Neural cell (in vitro differentiated cells): ENCODE data around the gene PBOV1. TPM values are rescaled to one million over a fixed set of nuclear protein-coding genes. Genes with fewer than 3 reads are reported as not detected.

ENCODE experiments used
- H2AFZ ChIP-seq: fragments of 200-600, 300-800 bp; sonication (generic), shearing (Covaris generic); 2 replicates; pipeline ENCODE4 v1.6.0; 2014; ENCODE audit warnings: low read depth, mild to moderate bottlenecking, antibody characterized with exemption, low read length, moderate library complexity
- H3F3A ChIP-seq: fragments of 200-600 bp; shearing (Covaris generic); 2 replicates; pipeline ENCODE4 v1.6.1; 2016; ENCODE audit warnings: mild to moderate bottlenecking, moderate library complexity, mixed read lengths, antibody characterized with exemption, low read length; ENCODE audit not compliant: insufficient read depth, poor library complexity, severe bottlenecking
- H3K27ac ChIP-seq: fragments of 200-600, 300-800 bp; sonication (generic), shearing (Covaris generic); 2 replicates; pipeline ENCODE4 v1.5.1; 2014; ENCODE audit warnings: mild to moderate bottlenecking, low read length, moderate library complexity
- H3K27me3 ChIP-seq: fragments of 300-800, 200-600 bp; sonication (generic), shearing (Covaris generic); 2 replicates; pipeline ENCODE4 v1.6.0; 2014; ENCODE audit warnings: mild to moderate bottlenecking, low read depth, low read length, moderate library complexity; ENCODE audit not compliant: insufficient read depth
- H3K36me3 ChIP-seq: fragments of 300-800, 200-600 bp; sonication (generic), shearing (Covaris generic); 2 replicates; pipeline ENCODE4 v1.5.1; 2014; ENCODE audit warnings: mild to moderate bottlenecking, antibody characterized with exemption, low read length, moderate library complexity; ENCODE audit not compliant: insufficient read depth
- H3K4me2 ChIP-seq: fragments of 300-800, 200-600 bp; sonication (generic), shearing (Covaris generic); 2 replicates; pipeline ENCODE4 v1.6.0; 2014; ENCODE audit warnings: mild to moderate bottlenecking, low read length
- H3K4me3 ChIP-seq: fragments of 300-800, 200-600 bp; sonication (generic), shearing (Covaris generic); 2 replicates; pipeline ENCODE4 v1.5.1; 2014; ENCODE audit warnings: mild to moderate bottlenecking, low read length, moderate library complexity
- H3K79me2 ChIP-seq: fragments of 200-600 bp; shearing (Covaris generic); replicated peaks from 2 replicates; pipeline ENCODE4 v1.6.0; 2014; ENCODE audit warnings: mild to moderate bottlenecking, low read length, moderate library complexity; ENCODE audit not compliant: insufficient read depth
- H3K9ac ChIP-seq: fragments of 300-800, 200-600 bp; sonication (generic), shearing (Covaris generic); 2 replicates; pipeline ENCODE4 v1.6.1; 2016; ENCODE audit warnings: mild to moderate bottlenecking, low read length, mixed read lengths
- H3K9me2 ChIP-seq: fragments of 200-600 bp; shearing (Covaris generic); 2 replicates; pipeline ENCODE4 v1.6.1; 2016; ENCODE audit warnings: mild to moderate bottlenecking, low read length, mixed read lengths; ENCODE audit not compliant: insufficient read depth
- H3K9me3 ChIP-seq: fragments of 200-600, 300-800 bp; sonication (generic), shearing (Covaris generic); 2 replicates; pipeline ENCODE4 v1.6.1; 2016; ENCODE audit warnings: mild to moderate bottlenecking, mixed run types, low read length, moderate library complexity, mixed read lengths
- H4K20me1 ChIP-seq: fragments of 200-600 bp; shearing (Covaris generic); 2 replicates; pipeline ENCODE4 v1.6.1; 2016; ENCODE audit warnings: mild to moderate bottlenecking, mixed run types; ENCODE audit not compliant: insufficient read depth
- CTCF ChIP-seq: fragments of 450-650 bp; IDR thresholded peaks from 2 replicates; pipeline ENCODE4 v1.5.1; 2014; ENCODE audit warnings: antibody characterized with exemption, mild to moderate bottlenecking, moderate library complexity; ENCODE audit not compliant: poor library complexity, severe bottlenecking
- EP300 ChIP-seq: fragments of 450-650 bp; conservative IDR thresholded peaks from 2 replicates; pipeline ENCODE4 v1.6.1; 2014; ENCODE audit warnings: antibody characterized with exemption, mild to moderate bottlenecking, moderate library complexity; ENCODE audit not compliant: poor library complexity, severe bottlenecking
- EZH2 ChIP-seq: fragments of 200-600, 300-800 bp; shearing (Covaris generic), sonication (generic); IDR thresholded peaks from 2 replicates; pipeline ENCODE4 v1.6.1; 2014; ENCODE audit warnings: antibody characterized with exemption, low read length, borderline replicate concordance, mild to moderate bottlenecking; ENCODE audit not compliant: insufficient read depth, poor library complexity, severe bottlenecking
- MXI1 ChIP-seq: fragments of 450-650 bp; conservative IDR thresholded peaks from 2 replicates; pipeline ENCODE4 v1.6.1; 2014; ENCODE audit warnings: antibody characterized with exemption, mild to moderate bottlenecking; ENCODE audit not compliant: poor library complexity, severe bottlenecking
- POLR2AphosphoS5 ChIP-seq: IDR thresholded peaks from 2 replicates; pipeline ENCODE4 v1.6.1; 2012
- RAD21 ChIP-seq: fragments of 450-650 bp; conservative IDR thresholded peaks from 2 replicates; pipeline ENCODE4 v1.6.1; 2014; ENCODE audit warnings: antibody characterized with exemption, mild to moderate bottlenecking, moderate library complexity
- SMC3 ChIP-seq: fragments of 450-650 bp; conservative IDR thresholded peaks from 2 replicates; pipeline ENCODE4 v1.6.1; 2014; ENCODE audit warnings: antibody characterized with exemption, mild to moderate bottlenecking, moderate library complexity; ENCODE audit not compliant: poor library complexity
- TAF1 ChIP-seq: IDR thresholded peaks from 2 replicates; pipeline ENCODE4 v1.6.1; 2012; ENCODE audit warnings: low read depth
- polyA plus RNA-seq: library from polyadenylated mRNA; depleted of rRNA; stranded (reverse); fragments of >200 nt; gene quantifications from 2 replicates; pipeline ENCODE4 v1.2.3, GENCODE V29; 2014
- TF ChIP-seq, protein P1 (sequence below): IDR thresholded peaks from 2 replicates; pipeline ENCODE4 v1.6.1; 2012; ENCODE audit warnings: borderline replicate concordance

Gene PBOV1
- polyA plus RNA-seq, 1 donor from 2014 or later = not detected

DNA sequence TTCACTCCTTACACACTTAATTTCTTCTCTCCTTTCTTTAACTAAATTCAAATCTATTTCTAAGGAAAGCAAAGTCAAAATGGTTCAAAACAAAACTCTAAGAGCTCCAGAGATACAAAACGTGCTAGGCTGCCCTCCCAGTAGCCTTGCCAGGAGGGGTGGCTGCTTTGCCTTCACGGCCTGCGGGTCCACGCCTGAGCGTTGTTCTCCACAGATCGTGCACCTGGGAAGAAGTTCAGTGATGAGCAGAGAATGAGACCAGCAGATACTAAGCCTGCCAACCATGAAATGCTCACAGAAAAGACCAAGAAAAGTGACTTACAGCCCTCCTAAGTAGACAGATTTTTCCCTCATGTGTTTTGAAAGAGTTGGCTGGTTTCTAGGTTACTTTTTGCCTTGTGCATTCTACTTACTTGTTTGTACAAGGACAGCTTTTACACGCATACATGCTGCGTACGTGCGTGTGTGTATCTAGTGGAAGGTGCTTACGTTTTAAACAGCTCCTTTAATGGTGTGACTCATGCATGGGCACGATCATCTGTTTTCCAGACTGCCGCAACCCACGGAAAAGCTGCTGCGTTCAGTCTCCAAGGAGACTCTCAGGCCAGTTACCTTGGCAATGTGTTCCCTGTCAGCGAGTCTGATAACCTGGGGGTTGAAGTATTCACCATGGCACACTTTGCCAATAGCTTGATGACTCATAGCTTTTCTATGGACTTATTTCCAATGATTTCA, 32.4 kb upstream of the PBOV1 start:
- no peak overlapping the region for H3K4me3 ChIP-seq
- H3F3A ChIP-seq = no peaks in the 10 kb centered on the region
- H3K36me3 ChIP-seq = no peaks in the 10 kb centered on the region
- no peaks in the 10 kb centered on the region for H3K9me2 ChIP-seq
- no peaks in the 10 kb centered on the region for H3K79me2 ChIP-seq
- no peaks in the 10 kb centered on the region for H3K27me3 ChIP-seq
- H3K27ac ChIP-seq = no peak overlapping the region
- H3K4me2 ChIP-seq = no peak overlapping the region
- TF ChIP-seq EZH2 = no peak
- TF ChIP-seq POLR2AphosphoS5 = no peak
- no peak for TF ChIP-seq EP300
- TF ChIP-seq RAD21 = no peak
- no peak for TF ChIP-seq CTCF
- no peak for TF ChIP-seq SMC3
- TF ChIP-seq MXI1 = no peak
- TF ChIP-seq, protein P1, sequence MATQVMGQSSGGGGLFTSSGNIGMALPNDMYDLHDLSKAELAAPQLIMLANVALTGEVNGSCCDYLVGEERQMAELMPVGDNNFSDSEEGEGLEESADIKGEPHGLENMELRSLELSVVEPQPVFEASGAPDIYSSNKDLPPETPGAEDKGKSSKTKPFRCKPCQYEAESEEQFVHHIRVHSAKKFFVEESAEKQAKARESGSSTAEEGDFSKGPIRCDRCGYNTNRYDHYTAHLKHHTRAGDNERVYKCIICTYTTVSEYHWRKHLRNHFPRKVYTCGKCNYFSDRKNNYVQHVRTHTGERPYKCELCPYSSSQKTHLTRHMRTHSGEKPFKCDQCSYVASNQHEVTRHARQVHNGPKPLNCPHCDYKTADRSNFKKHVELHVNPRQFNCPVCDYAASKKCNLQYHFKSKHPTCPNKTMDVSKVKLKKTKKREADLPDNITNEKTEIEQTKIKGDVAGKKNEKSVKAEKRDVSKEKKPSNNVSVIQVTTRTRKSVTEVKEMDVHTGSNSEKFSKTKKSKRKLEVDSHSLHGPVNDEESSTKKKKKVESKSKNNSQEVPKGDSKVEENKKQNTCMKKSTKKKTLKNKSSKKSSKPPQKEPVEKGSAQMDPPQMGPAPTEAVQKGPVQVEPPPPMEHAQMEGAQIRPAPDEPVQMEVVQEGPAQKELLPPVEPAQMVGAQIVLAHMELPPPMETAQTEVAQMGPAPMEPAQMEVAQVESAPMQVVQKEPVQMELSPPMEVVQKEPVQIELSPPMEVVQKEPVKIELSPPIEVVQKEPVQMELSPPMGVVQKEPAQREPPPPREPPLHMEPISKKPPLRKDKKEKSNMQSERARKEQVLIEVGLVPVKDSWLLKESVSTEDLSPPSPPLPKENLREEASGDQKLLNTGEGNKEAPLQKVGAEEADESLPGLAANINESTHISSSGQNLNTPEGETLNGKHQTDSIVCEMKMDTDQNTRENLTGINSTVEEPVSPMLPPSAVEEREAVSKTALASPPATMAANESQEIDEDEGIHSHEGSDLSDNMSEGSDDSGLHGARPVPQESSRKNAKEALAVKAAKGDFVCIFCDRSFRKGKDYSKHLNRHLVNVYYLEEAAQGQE = no peak
- TF ChIP-seq TAF1 = no peak
- no peaks in the 10 kb centered on the region for H4K20me1 ChIP-seq
- H2AFZ ChIP-seq = no peak overlapping the region
- no peaks in the 10 kb centered on the region for H3K9me3 ChIP-seq
- no peak overlapping the region for H3K9ac ChIP-seq

DNA sequence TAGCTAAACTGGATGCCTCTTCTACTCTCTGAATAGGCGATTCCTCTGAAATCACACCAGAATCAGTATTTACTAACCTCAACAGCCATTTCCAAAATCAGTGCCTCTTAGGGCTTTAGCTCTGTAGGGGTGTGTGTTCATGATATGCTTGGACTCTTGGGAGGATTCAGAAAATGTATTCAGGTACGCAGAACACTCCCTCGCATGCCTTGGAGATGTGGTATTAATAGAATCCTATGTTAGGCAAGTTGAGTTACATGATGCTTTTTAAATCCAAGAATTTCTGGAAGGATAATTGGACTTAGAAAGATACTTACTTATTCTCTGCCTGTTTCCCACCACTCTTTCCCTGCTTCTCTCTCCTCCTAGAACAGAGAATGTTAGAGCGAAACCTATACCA, 31.8 kb upstream of the PBOV1 start:
- TF ChIP-seq EZH2 (no peak), SMC3 (no peak)
- TF ChIP-seq, protein P1 = no peak
- Histone ChIP-seq H3K9me2 (no peaks in the 10 kb centered on the region), H3K36me3 (no peaks in the 10 kb centered on the region), H3K4me2 (no peak overlapping the region), H4K20me1 (no peaks in the 10 kb centered on the region), H3F3A (no peaks in the 10 kb centered on the region), H2AFZ (no peak overlapping the region), H3K27me3 (no peaks in the 10 kb centered on the region), H3K27ac (no peak overlapping the region), H3K9ac (no peak overlapping the region), H3K4me3 (no peak overlapping the region), H3K9me3 (no peaks in the 10 kb centered on the region), H3K79me2 (no peaks in the 10 kb centered on the region)
